ENCODE results near the gene DLGAP1. TPM values are rescaled to one million over a fixed set of nuclear protein-coding genes. Genes with fewer than 3 reads are reported as not detected.

DLGAP1 gene
- total and polyA plus RNA-seq, 10 of the 15 experiments (the other 5 are each of a cell fraction or from before 2014, with no cell fraction given) = 0.23 to 27.6 (median 1.9) TPM

- TF ChIP-seq, protein P1, sequence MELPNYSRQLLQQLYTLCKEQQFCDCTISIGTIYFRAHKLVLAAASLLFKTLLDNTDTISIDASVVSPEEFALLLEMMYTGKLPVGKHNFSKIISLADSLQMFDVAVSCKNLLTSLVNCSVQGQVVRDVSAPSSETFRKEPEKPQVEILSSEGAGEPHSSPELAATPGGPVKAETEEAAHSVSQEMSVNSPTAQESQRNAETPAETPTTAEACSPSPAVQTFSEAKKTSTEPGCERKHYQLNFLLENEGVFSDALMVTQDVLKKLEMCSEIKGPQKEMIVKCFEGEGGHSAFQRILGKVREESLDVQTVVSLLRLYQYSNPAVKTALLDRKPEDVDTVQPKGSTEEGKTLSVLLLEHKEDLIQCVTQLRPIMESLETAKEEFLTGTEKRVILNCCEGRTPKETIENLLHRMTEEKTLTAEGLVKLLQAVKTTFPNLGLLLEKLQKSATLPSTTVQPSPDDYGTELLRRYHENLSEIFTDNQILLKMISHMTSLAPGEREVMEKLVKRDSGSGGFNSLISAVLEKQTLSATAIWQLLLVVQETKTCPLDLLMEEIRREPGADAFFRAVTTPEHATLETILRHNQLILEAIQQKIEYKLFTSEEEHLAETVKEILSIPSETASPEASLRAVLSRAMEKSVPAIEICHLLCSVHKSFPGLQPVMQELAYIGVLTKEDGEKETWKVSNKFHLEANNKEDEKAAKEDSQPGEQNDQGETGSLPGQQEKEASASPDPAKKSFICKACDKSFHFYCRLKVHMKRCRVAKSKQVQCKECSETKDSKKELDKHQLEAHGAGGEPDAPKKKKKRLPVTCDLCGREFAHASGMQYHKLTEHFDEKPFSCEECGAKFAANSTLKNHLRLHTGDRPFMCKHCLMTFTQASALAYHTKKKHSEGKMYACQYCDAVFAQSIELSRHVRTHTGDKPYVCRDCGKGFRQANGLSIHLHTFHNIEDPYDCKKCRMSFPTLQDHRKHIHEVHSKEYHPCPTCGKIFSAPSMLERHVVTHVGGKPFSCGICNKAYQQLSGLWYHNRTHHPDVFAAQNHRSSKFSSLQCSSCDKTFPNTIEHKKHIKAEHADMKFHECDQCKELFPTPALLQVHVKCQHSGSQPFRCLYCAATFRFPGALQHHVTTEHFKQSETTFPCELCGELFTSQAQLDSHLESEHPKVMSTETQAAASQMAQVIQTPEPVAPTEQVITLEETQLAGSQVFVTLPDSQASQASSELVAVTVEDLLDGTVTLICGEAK (IDR thresholded peaks at IDR 0.05; ENCODE audit: borderline replicate concordance) = no peak
- TF ChIP-seq MEF2B (IDR thresholded peaks at IDR 0.05; ENCODE audit: partially characterized antibody, poor library complexity, severe bottlenecking) (no peak), IRF4 (IDR thresholded peaks at IDR 0.05; ENCODE audit: low read depth, low read length) (no peak), GABPA (IDR thresholded peaks at IDR 0.05; ENCODE audit: low read depth) (no peak), BMI1 (IDR thresholded peaks at IDR 0.05; ENCODE audit: borderline replicate concordance) (no peak)
These were observed 563.0 kb downstream of the DLGAP1 start (continued) for GRCh38 chr18:3892152-3892551.

DNA sequence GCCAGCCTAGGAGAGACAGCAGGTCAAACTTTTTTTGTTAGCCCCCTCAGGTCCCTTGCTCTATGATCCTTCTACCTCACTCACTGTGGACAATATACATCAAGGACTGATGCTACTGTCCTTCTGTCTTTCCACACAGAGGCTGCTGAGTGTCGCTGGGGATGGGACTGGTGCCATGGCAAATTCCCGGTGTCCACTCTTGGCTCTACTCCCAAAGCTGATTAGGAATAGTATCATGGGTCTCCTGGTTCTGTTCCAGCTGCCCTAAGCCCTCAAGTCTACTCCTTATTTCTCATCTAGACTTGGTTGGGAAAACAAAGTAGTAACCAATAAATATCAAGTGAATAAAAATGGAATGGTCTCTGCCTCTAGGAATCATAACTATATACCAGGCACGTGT is 563.9 kb downstream of the DLGAP1 start:
- DNase-seq (ENCODE audit: low read depth, low spot score) = no peak
- intact Hi-C loops (cut with micrococcal nuclease; ENCODE audit: unreplicated experiment) (no loop called here), in situ Hi-C loops (cut with MboI) (no loop called here)
- H3K4me1 ChIP-seq (ENCODE audit: control insufficient read depth, insufficient read depth, low read length) = no peaks in the 10 kb centered on the region
- H3K27me3 ChIP-seq (replicated peaks in 1 of 2; ENCODE audit: control insufficient read depth in 2 of 2, insufficient read depth in 2 of 2, low read length in 1 of 2) = no peaks in the 10 kb centered on the region
- SMC1A ChIA-PET (ENCODE audit: uncharacterized antibody, unreplicated experiment) = interaction anchor here (1.0 to 3.5 kb wide), 3 partner anchors 13 to 77 kb away, joined by 3 to 17 read pairs (median 4); no protein-coding TSS in a partner anchor
- no TSS peak for BruUV-seq (replicated peaks)
- 2% methylated on average over 3 of the region's 3 CpGs for WGBS (ENCODE audit: insufficient coverage, insufficient replicate concordance, low lambda C conversion rate, missing lambda C conversion rate)
- H3K4me3 ChIP-seq = no peak overlapping the region
- H3K4me2 ChIP-seq (ENCODE audit: control insufficient read depth, insufficient read depth) = no peak overlapping the region
- no peak for FAIRE-seq
- H3K9me3 ChIP-seq (replicated peaks; ENCODE audit: control insufficient read depth, insufficient read depth, low read length) = no peaks in the 10 kb centered on the region
- H3K9ac ChIP-seq (ENCODE audit: control insufficient read depth, insufficient read depth, low read length) = no peak overlapping the region
- TF ChIP-seq RCOR1 (conservative IDR thresholded peaks at IDR 0.05; ENCODE audit: low read depth, low read length) (no peak), JUNB (IDR thresholded peaks at IDR 0.05) (no peak), MTA2 (IDR thresholded peaks at IDR 0.05; ENCODE audit: low read depth) (no peak), HCFC1 (IDR thresholded peaks at IDR 0.05; ENCODE audit: low read length) (no peak), ZNF622 (IDR thresholded peaks at IDR 0.05) (no peak)
- TF ChIP-seq, protein P2, sequence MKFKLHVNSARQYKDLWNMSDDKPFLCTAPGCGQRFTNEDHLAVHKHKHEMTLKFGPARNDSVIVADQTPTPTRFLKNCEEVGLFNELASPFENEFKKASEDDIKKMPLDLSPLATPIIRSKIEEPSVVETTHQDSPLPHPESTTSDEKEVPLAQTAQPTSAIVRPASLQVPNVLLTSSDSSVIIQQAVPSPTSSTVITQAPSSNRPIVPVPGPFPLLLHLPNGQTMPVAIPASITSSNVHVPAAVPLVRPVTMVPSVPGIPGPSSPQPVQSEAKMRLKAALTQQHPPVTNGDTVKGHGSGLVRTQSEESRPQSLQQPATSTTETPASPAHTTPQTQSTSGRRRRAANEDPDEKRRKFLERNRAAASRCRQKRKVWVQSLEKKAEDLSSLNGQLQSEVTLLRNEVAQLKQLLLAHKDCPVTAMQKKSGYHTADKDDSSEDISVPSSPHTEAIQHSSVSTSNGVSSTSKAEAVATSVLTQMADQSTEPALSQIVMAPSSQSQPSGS (IDR thresholded peaks at IDR 0.05; ENCODE audit: low read length) = no peak
- ATAC-seq = no peak
- POLR2A ChIA-PET = no interaction called here
- H2AFZ ChIP-seq (ENCODE audit: control insufficient read depth, low read depth, low read length) = no peak overlapping the region
- H3K79me2 ChIP-seq (ENCODE audit: control insufficient read depth, insufficient read depth, low read length) = no peaks in the 10 kb centered on the region
- CTCF ChIA-PET = interaction anchor here (1.0 to 1.5 kb wide), 3 partner anchors 15 to 120 kb away, joined by 3 to 5 read pairs (median 4); no protein-coding TSS in a partner anchor
- H3K27ac ChIP-seq (ENCODE audit: control insufficient read depth, insufficient read depth) = no peak overlapping the region
- no peaks in the 10 kb centered on the region for H4K20me1 ChIP-seq (ENCODE audit: control insufficient read depth, insufficient read depth)
- RAD21 ChIA-PET (ENCODE audit: unreplicated experiment) = no interaction called here
- H3K36me3 ChIP-seq (ENCODE audit: control insufficient read depth in 2 of 2, insufficient read depth in 2 of 2, low read length in 1 of 2) = no peaks in the 10 kb centered on the region
